Neural progenitor cell (in vitro differentiated cells): ENCODE measurements around the gene SLC20A1. TPM values are rescaled to one million over a fixed set of nuclear protein-coding genes. Genes with fewer than 3 reads are reported as not detected.
A peak's percentile ranks its signal among the peaks of the same experiment; 100 is the strongest.

Experiments used
- DNase-seq: peaks from one replicate; pipeline ENCODE4 v3.0.0-alpha.2; 2016; ENCODE audit warnings: low spot score
- H2AFZ ChIP-seq: fragments of 200-600 bp; sonication (generic); replicated peaks from 2 replicates; pipeline ENCODE4 v1.6.1; 2016; ENCODE audit warnings: antibody characterized with exemption
- H3F3A ChIP-seq: fragments of 200-600 bp; sonication (generic); 2 replicates; pipeline ENCODE4 v1.6.1; 2016; ENCODE audit warnings: antibody characterized with exemption, low read depth
- H3K27ac ChIP-seq: fragments of 200-600 bp; sonication (generic); 2 replicates; pipeline ENCODE4 v1.5.1; 2016; ENCODE audit warnings: mild to moderate bottlenecking
- H3K27me3 ChIP-seq: fragments of 200-600 bp; sonication (generic); 2 replicates; pipeline ENCODE4 v1.6.1; 2016; ENCODE audit warnings: mild to moderate bottlenecking, moderate library complexity
- H3K36me3 ChIP-seq: fragments of 200-600 bp; sonication (generic); 2 replicates; pipeline ENCODE4 v1.5.1; 2016
- H3K4me1 ChIP-seq: fragments of 200-600 bp; sonication (generic); 2 replicates; pipeline ENCODE4 v1.6.1; 2016; ENCODE audit warnings: mixed run types
- H3K4me2 ChIP-seq: fragments of 200-600 bp; sonication (generic); 2 replicates; pipeline ENCODE4 v1.6.1; 2016
- H3K4me3 ChIP-seq: fragments of 200-600 bp; sonication (generic); 2 replicates; pipeline ENCODE4 v1.5.1; 2016
- H3K79me2 ChIP-seq: fragments of 200-600 bp; sonication (generic); 2 replicates; pipeline ENCODE4 v1.6.1; 2016; ENCODE audit warnings: low read depth
- H3K9ac ChIP-seq: fragments of 200-600 bp; sonication (generic); 2 replicates; pipeline ENCODE4 v1.6.1; 2016
- H3K9me3 ChIP-seq: fragments of 200-600 bp; sonication (generic); 2 replicates; pipeline ENCODE4 v1.5.1; 2016; ENCODE audit warnings: low read depth
- H4K20me1 ChIP-seq: fragments of 200-600 bp; sonication (generic); 2 replicates; pipeline ENCODE4 v1.6.1; 2016; ENCODE audit warnings: low read depth
- H3K27ac Mint-ChIP-seq: 3 replicates; pipeline ENCODE4 v1.8.0; 2021; ENCODE audit warnings: mixed read lengths
- H3K27me3 Mint-ChIP-seq: 2 replicates; pipeline ENCODE4 v1.8.0; 2022; ENCODE audit warnings: low read depth, mild to moderate bottlenecking, inconsistent platforms, moderate library complexity, mixed read lengths; ENCODE audit not compliant: insufficient read depth
- H3K36me3 Mint-ChIP-seq: 3 replicates; pipeline ENCODE4 v1.8.0; 2021; ENCODE audit warnings: mixed read lengths
- H3K4me1 Mint-ChIP-seq: 3 replicates; pipeline ENCODE4 v1.8.0; 2021; ENCODE audit warnings: mixed read lengths
- H3K4me3 Mint-ChIP-seq: 3 replicates; pipeline ENCODE4 v1.8.0; 2021; ENCODE audit warnings: mild to moderate bottlenecking, moderate library complexity, mixed read lengths
- H3K9me3 Mint-ChIP-seq: 3 replicates; pipeline ENCODE4 v1.8.0; 2020; ENCODE audit warnings: mixed read lengths
- CTCF ChIP-seq: fragments of 200-600 bp; sonication (generic); IDR thresholded peaks from 2 replicates; pipeline ENCODE4 v1.5.1; 2017; ENCODE audit warnings: antibody characterized with exemption, mild to moderate bottlenecking
- EZH2 ChIP-seq: fragments of 200-600 bp; sonication (generic); IDR thresholded peaks from 2 replicates; pipeline ENCODE4 v1.6.1; 2017; ENCODE audit warnings: antibody characterized with exemption, mild to moderate bottlenecking, moderate library complexity
- EZH2phosphoT487 ChIP-seq: fragments of 200-600 bp; sonication (generic); IDR thresholded peaks from 2 replicates; pipeline ENCODE4 v1.6.1; 2017; ENCODE audit warnings: antibody characterized with exemption
- total RNA-seq: library from RNA; depleted of rRNA; stranded (reverse); fragments of >200 nt; gene quantifications from 2 replicates; pipeline ENCODE4 v1.2.3, GENCODE V29; 2015; ENCODE audit warnings: low replicate concordance

SLC20A1 gene
- total RNA-seq, 1 donor from 2014 or later: 61.1 TPM

GRCh38 chr2:112646791-112647689, 1.3 kb downstream of the SLC20A1 start:
- H3K27me3 Mint-ChIP-seq: peaks cover 10% of the 10 kb centered on the region
- Histone ChIP-seq H3K9me3 (no peaks in the 10 kb centered on the region), H3F3A (peaks cover 4% of the 10 kb centered on the region), H3K9ac (peak overlapping the region; percentile 62), H3K4me1 (peaks cover 26% of the 10 kb centered on the region), H3K4me2 (peak overlapping the region; percentile 81), H4K20me1 (peaks cover 25% of the 10 kb centered on the region), H3K4me3 (peak overlapping the region; percentile 91), H3K27ac (no peak overlapping the region), H3K27me3 (peaks cover 28% of the 10 kb centered on the region), H3K36me3 (peaks cover 24% of the 10 kb centered on the region), H3K79me2 (peaks cover 55% of the 10 kb centered on the region), H2AFZ (no peak overlapping the region)
- no peak overlapping the region for H3K27ac Mint-ChIP-seq
- peaks cover 33% of the 10 kb centered on the region for H3K4me1 Mint-ChIP-seq
- H3K36me3 Mint-ChIP-seq: peaks cover 34% of the 10 kb centered on the region
- DNase-seq: peak; percentile 53
- no peaks in the 10 kb centered on the region for H3K9me3 Mint-ChIP-seq
- TF ChIP-seq CTCF (no peak), EZH2phosphoT487 (no peak), EZH2 (no peak)
- peak overlapping the region; percentile 95 for H3K4me3 Mint-ChIP-seq

- Histone ChIP-seq H4K20me1 (peaks cover 25% of the 10 kb centered on the region), H3F3A (peaks cover 4% of the 10 kb centered on the region), H3K9me3 (no peaks in the 10 kb centered on the region), H3K4me3 (no peak overlapping the region), H2AFZ (no peak overlapping the region), H3K4me2 (peak overlapping the region; percentile 81), H3K36me3 (peaks cover 28% of the 10 kb centered on the region), H3K9ac (no peak overlapping the region), H3K27me3 (peaks cover 22% of the 10 kb centered on the region), H3K79me2 (peaks cover 55% of the 10 kb centered on the region), H3K27ac (no peak overlapping the region), H3K4me1 (peaks cover 26% of the 10 kb centered on the region)
- H3K9me3 Mint-ChIP-seq: no peaks in the 10 kb centered on the region
- H3K27me3 Mint-ChIP-seq: peaks cover 10% of the 10 kb centered on the region
- TF ChIP-seq EZH2phosphoT487 (no peak), CTCF (no peak)
- peaks cover 33% of the 10 kb centered on the region for H3K4me1 Mint-ChIP-seq
- H3K27ac Mint-ChIP-seq: no peak overlapping the region
- DNase-seq: no peak
- H3K36me3 Mint-ChIP-seq: peaks cover 39% of the 10 kb centered on the region
- no peak overlapping the region for H3K4me3 Mint-ChIP-seq
Measured at GRCh38 chr2:112648081-112648480, 2.3 kb downstream of the SLC20A1 start.

GRCh38 chr2:112656679-112657078, 10.9 kb downstream of the SLC20A1 start:
- Mint-ChIP-seq H3K4me1 (no peaks in the 10 kb centered on the region), H3K27ac (no peak overlapping the region), H3K9me3 (no peaks in the 10 kb centered on the region), H3K27me3 (no peaks in the 10 kb centered on the region), H3K36me3 (peaks cover 56% of the 10 kb centered on the region), H3K4me3 (no peak overlapping the region)
- no peak overlapping the region for H3K4me3 ChIP-seq
- no peak overlapping the region for H3K27ac ChIP-seq
- H3K4me1 ChIP-seq: no peaks in the 10 kb centered on the region
- H3K79me2 ChIP-seq: no peaks in the 10 kb centered on the region
- no peak for DNase-seq
- H3K27me3 ChIP-seq: no peaks in the 10 kb centered on the region
- H2AFZ ChIP-seq: no peak overlapping the region
- H3K4me2 ChIP-seq: no peak overlapping the region
- peaks cover under 1% of the 10 kb centered on the region for H3F3A ChIP-seq
- peaks cover 6% of the 10 kb centered on the region for H4K20me1 ChIP-seq
- H3K36me3 ChIP-seq: peaks cover 19% of the 10 kb centered on the region
- no peaks in the 10 kb centered on the region for H3K9me3 ChIP-seq
- no peak for TF ChIP-seq CTCF
- TF ChIP-seq EZH2phosphoT487: no peak
- TF ChIP-seq EZH2: no peak
- no peak overlapping the region for H3K9ac ChIP-seq
